Spleen (tissue), 11 donors: Measurements from ENCODE around the gene PTPRK. TPM values are rescaled to one million over a fixed set of nuclear protein-coding genes. Genes with fewer than 3 reads are reported as not detected.

Experiments used
- DNase-seq: peaks from one replicate; pipeline ENCODE4 v3.0.0-alpha.2; 2020
- H3K27ac ChIP-seq, 8 donors: fragments of 200-600 bp; sonication (generic) in 7 of 8; 1 replicate in 4 of 8; 2 replicates in 4 of 8; pipeline versions ENCODE4 v1.5.0 to v1.8.0; 2016 to 2021; ENCODE audit warnings: inconsistent platforms in 4 of 8, mild to moderate bottlenecking in 4 of 8, moderate library complexity in 1 of 8
- H3K27me3 ChIP-seq, 7 donors: fragments of 200-600 bp; sonication (generic) in 6 of 7; replicated peaks in 1 of 7; 1 replicate in 4 of 7; 2 replicates in 3 of 7; pipeline versions ENCODE4 v1.5.0 to v1.8.0; 2016 to 2021; ENCODE audit warnings: inconsistent platforms in 3 of 7, mild to moderate bottlenecking in 1 of 7
- H3K36me3 ChIP-seq, 6 donors: fragments of 200-600 bp; sonication (generic) in 5 of 6; 1 replicate in 4 of 6; 2 replicates in 2 of 6; pipeline versions ENCODE4 v1.5.0 to v1.8.0; 2016 to 2021; ENCODE audit warnings: inconsistent platforms in 2 of 6
- H3K4me1 ChIP-seq, 6 donors: fragments of 200-600 bp; sonication (generic) in 5 of 6; 1 replicate in 3 of 6; 2 replicates in 3 of 6; pipeline versions ENCODE4 v1.5.0 to v1.8.0; 2016 to 2021; ENCODE audit warnings: inconsistent platforms in 3 of 6
- H3K4me3 ChIP-seq, 8 donors: fragments of 200-600 bp; sonication (generic) in 7 of 8; 1 replicate in 4 of 8; 2 replicates in 4 of 8; pipeline versions ENCODE4 v1.5.0 to v1.8.0; 2016 to 2021; ENCODE audit warnings: inconsistent platforms in 4 of 8, mild to moderate bottlenecking in 4 of 8, moderate library complexity in 2 of 8
- H3K9me3 ChIP-seq, 8 donors: fragments of 200-600 bp; sonication (generic) in 7 of 8; 1 replicate in 4 of 8; 2 replicates in 4 of 8; pipeline versions ENCODE4 v1.5.0 to v1.8.0; 2016 to 2021; ENCODE audit warnings: inconsistent platforms in 4 of 8
- CTCF ChIP-seq, 11 experiments: fragments of 200-600 bp in 7 of 11; fragments of 450-650 bp in 4 of 11; sonication (generic) in 4 of 11; IDR thresholded peaks in 8 of 11; conservative IDR thresholded peaks in 3 of 11; 1 replicate in 7 of 11; 2 replicates in 4 of 11; pipeline versions ENCODE4 v1.4.0 to v1.8.0; 2016 to 2021; ENCODE audit warnings: antibody characterized with exemption in 11 of 11, inconsistent platforms in 4 of 11, mild to moderate bottlenecking in 1 of 11
- POLR2A ChIP-seq, 3 donors: fragments of 450-650 bp; IDR thresholded peaks; one replicate each; pipeline ENCODE4 v1.5.1; 2017; ENCODE audit warnings: antibody characterized with exemption in 3 of 3, mild to moderate bottlenecking in 1 of 3
- POLR2AphosphoS5 ChIP-seq, 3 donors: sonication (generic); formaldehyde crosslinking; IDR thresholded peaks; one replicate each; pipeline ENCODE4 v1.5.1; 2017; ENCODE audit warnings: antibody characterized with exemption in 3 of 3
- WGBS, 5 donors: extraction: QIAGEN DNeasy Blood & Tissue Kit in 3 of 5; methylation state at CpG; one replicate each; pipeline versions ENCODE4 v1.1.5 to v1.1.7; 2013 to 2018; 5-methylcytosine and 5-hydroxymethylcytosine counted together
- intact Hi-C: fragments of 100-400 bp; cut with DNase I; formaldehyde crosslinking; loops from one replicate; pipeline ENCODE4 v1.15.0; 2023; ENCODE audit warnings: low total_unique reads
- polyA plus RNA-seq, 3 donors: library from polyadenylated mRNA; stranded (reverse); fragments of 200-250 nt; gene quantifications; one replicate each; pipeline ENCODE4 v1.2.1, GENCODE V29; 2013
- total RNA-seq, 7 donors: library from RNA; depleted of rRNA in 3 of 7; stranded (reverse); fragments of >200 nt in 3 of 7; fragmentation: NEBNext Ultra II Directional in 4 of 7; extraction: Animal tissue kit (Norgen Biotek cat#: 25700) in 4 of 7; gene quantifications; one replicate each; pipeline versions ENCODE4 v1.1.0 to v1.2.1, GENCODE V29; 2016 to 2021
- donor health status: healthy with polysubstance abuse.
- donor health status: DM: no; HTN: no; CAD: no; lungs with moderate emphysema.
- donor health status: DM: no; HTN: no; CAD: no.
- donor health status: Bipolar disorder and iron deficiency.
- donor health status: healthy.
- donor health status: DM: no; HTN: no; CAD: no.
- donor health status: DM: yes; HTN: yes; CAD: no.

The PTPRK gene
- total and polyA plus RNA-seq, 10 donors, result 3.3 to 67.8 (median 34.0) TPM

GRCh38 chr6:128371136-128371535, 149.3 kb downstream of the PTPRK start:
- WGBS, 5 donors, result 87 to 92% (median 89%) methylated on average over 4 of the region's 4 CpGs
- no peak for DNase-seq
- Histone ChIP-seq H3K27me3 (no peaks in the 10 kb centered on the region), H3K27ac (no peak overlapping the region), H3K36me3 (no peaks in the 10 kb centered on the region), H3K9me3 (peaks cover 0 to 12% (median 10%) of the 10 kb centered on the region in 8 donors), H3K4me1 (no peaks in the 10 kb centered on the region), H3K4me3 (no peak overlapping the region)
- intact Hi-C loops, result no loop called here
- TF ChIP-seq POLR2A (IDR thresholded peaks at IDR 0.05), result no peak
- TF ChIP-seq POLR2AphosphoS5 (IDR thresholded peaks at IDR 0.05), result no peak
- TF ChIP-seq CTCF (IDR thresholded peaks at IDR 0.05 in 8 of 11, conservative IDR thresholded peaks at IDR 0.05 in 3 of 11), result no peak

- H3K27me3 ChIP-seq, result no peaks in the 10 kb centered on the region
- H3K4me3 ChIP-seq, result no peak overlapping the region
- no peak overlapping the region for H3K27ac ChIP-seq
- H3K4me1 ChIP-seq, result no peaks in the 10 kb centered on the region
- intact Hi-C loops, result no loop called here
- no peak for DNase-seq
- H3K36me3 ChIP-seq, result no peaks in the 10 kb centered on the region
- WGBS, 5 donors, result 74 to 91% (median 88%) methylated on average over 2 of the region's 2 CpGs
- TF ChIP-seq POLR2AphosphoS5 (IDR thresholded peaks at IDR 0.05) (no peak), POLR2A (IDR thresholded peaks at IDR 0.05) (no peak), CTCF (IDR thresholded peaks at IDR 0.05 in 8 of 11, conservative IDR thresholded peaks at IDR 0.05 in 3 of 11) (no peak)
- peaks cover 0 to 2% (median 0%) of the 10 kb centered on the region in 8 donors for H3K9me3 ChIP-seq
These were observed 150.3 kb downstream of the PTPRK start for GRCh38 chr6:128370072-128370471.

- intact Hi-C loops, result no loop called here
- Histone ChIP-seq H3K4me1 (no peaks in the 10 kb centered on the region), H3K36me3 (no peaks in the 10 kb centered on the region), H3K27me3 (no peaks in the 10 kb centered on the region), H3K4me3 (no peak overlapping the region), H3K9me3 (no peaks in the 10 kb centered on the region), H3K27ac (no peak overlapping the region)
- 63 to 86% (median 75%) methylated on average over 3 of the region's 3 CpGs for WGBS, 5 donors
- no peak for DNase-seq
- no peak for TF ChIP-seq CTCF (IDR thresholded peaks at IDR 0.05 in 8 of 11, conservative IDR thresholded peaks at IDR 0.05 in 3 of 11)
These were observed 152.0 kb downstream of the PTPRK start for GRCh38 chr6:128368213-128368944.

- intact Hi-C loops, result no loop called here
- DNase-seq, result no peak
- no peak overlapping the region for H3K4me3 ChIP-seq
- H3K36me3 ChIP-seq, result no peaks in the 10 kb centered on the region
- no peaks in the 10 kb centered on the region for H3K27me3 ChIP-seq
- H3K4me1 ChIP-seq, result no peaks in the 10 kb centered on the region
- TF ChIP-seq CTCF (IDR thresholded peaks at IDR 0.05 in 8 of 11, conservative IDR thresholded peaks at IDR 0.05 in 3 of 11), result no peak
- TF ChIP-seq POLR2AphosphoS5 (IDR thresholded peaks at IDR 0.05), result no peak
- TF ChIP-seq POLR2A (IDR thresholded peaks at IDR 0.05), result no peak
- H3K9me3 ChIP-seq, result no peaks in the 10 kb centered on the region
- WGBS, 5 donors, result 74 to 86% (median 79%) methylated on average over 4 of the region's 4 CpGs
- no peak overlapping the region for H3K27ac ChIP-seq
These were observed 153.0 kb downstream of the PTPRK start for GRCh38 chr6:128367437-128367836.
